ENCODE results near the gene SNCA.

Gene SNCA

GRCh38 chr4:89755220-89755619 lies 81.7 kb downstream of the SNCA start:
- no peak for DNase-seq (ENCODE audit: low spot score)
- no peak for TF ChIP-seq CTCF (IDR thresholded peaks at IDR 0.05; ENCODE audit: extremely low read depth, missing control alignments)

- TF ChIP-seq CTCF (IDR thresholded peaks at IDR 0.05; ENCODE audit: extremely low read depth, missing control alignments) = no peak
Measured at GRCh38 chr4:89754531-89754930, 82.4 kb downstream of the SNCA start.

GRCh38 chr4:89753601-89754066 lies 83.3 kb downstream of the SNCA start:
- no peak for DNase-seq (ENCODE audit: low spot score)
- no peak for TF ChIP-seq CTCF (IDR thresholded peaks at IDR 0.05; ENCODE audit: extremely low read depth, missing control alignments)

More at GRCh38 chr4:89754531-89754930, 82.4 kb downstream of the SNCA start:
- no peak for DNase-seq (ENCODE audit: low spot score)

GRCh38 chr4:89752932-89753598 lies 83.9 kb downstream of the SNCA start:
- no peak for DNase-seq (ENCODE audit: low spot score)
- no peak for TF ChIP-seq CTCF (IDR thresholded peaks at IDR 0.05; ENCODE audit: extremely low read depth, missing control alignments)

- DNase-seq (ENCODE audit: low spot score) = no peak
- no peak for TF ChIP-seq CTCF (IDR thresholded peaks at IDR 0.05; ENCODE audit: extremely low read depth, missing control alignments)
Measured at GRCh38 chr4:89751416-89751815, 85.5 kb downstream of the SNCA start.

GRCh38 chr4:89746377-89746776 lies 90.6 kb downstream of the SNCA start:
- TF ChIP-seq CTCF (IDR thresholded peaks at IDR 0.05; ENCODE audit: extremely low read depth, missing control alignments) = no peak
- no peak for DNase-seq (ENCODE audit: low spot score)

GRCh38 chr4:89745708-89746107 lies 91.3 kb downstream of the SNCA start:
- no peak for TF ChIP-seq CTCF (IDR thresholded peaks at IDR 0.05; ENCODE audit: extremely low read depth, missing control alignments)
- no peak for DNase-seq (ENCODE audit: low spot score)
